Fibroblast of mammary gland (primary cell): ENCODE results near the gene FRRS1.

ENCODE experiments used
- DNase-seq: peaks from one replicate; pipeline ENCODE4 v3.0.0-alpha.2; 2010; ENCODE audit warnings: low read depth
- H3K4me3 ChIP-seq: 2 replicates; pipeline ENCODE4 v1.5.1; 2011; ENCODE audit warnings: low read depth, mild to moderate bottlenecking, low read length, moderate library complexity; ENCODE audit not compliant: control insufficient read depth
- TF ChIP-seq, protein P1 (sequence below): conservative IDR thresholded peaks from 2 replicates; pipeline ENCODE4 v1.5.1; 2011; ENCODE audit warnings: low read depth, low read length, inconsistent platforms; ENCODE audit not compliant: control insufficient read depth, insufficient read depth

Gene FRRS1

DNA sequence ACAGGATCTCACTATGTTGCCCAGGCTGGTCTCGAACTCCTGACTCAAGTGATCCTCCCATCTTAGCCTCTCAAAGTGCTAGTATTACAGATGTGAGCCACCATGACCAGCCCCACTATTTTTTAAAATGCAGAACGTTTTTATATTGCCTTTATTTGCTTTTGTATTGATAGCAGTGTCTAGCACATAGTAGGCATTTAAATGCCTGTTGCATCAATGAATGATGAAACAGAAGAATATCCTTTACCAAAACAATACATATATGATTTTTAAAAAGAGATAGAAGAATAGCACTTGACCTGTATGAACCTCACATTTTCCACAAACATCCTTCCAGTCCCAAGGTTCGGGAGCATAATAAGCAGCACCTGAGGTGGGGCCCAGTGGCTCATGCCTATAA, 16.5 kb upstream of the FRRS1 start:
- TF ChIP-seq, protein P1, sequence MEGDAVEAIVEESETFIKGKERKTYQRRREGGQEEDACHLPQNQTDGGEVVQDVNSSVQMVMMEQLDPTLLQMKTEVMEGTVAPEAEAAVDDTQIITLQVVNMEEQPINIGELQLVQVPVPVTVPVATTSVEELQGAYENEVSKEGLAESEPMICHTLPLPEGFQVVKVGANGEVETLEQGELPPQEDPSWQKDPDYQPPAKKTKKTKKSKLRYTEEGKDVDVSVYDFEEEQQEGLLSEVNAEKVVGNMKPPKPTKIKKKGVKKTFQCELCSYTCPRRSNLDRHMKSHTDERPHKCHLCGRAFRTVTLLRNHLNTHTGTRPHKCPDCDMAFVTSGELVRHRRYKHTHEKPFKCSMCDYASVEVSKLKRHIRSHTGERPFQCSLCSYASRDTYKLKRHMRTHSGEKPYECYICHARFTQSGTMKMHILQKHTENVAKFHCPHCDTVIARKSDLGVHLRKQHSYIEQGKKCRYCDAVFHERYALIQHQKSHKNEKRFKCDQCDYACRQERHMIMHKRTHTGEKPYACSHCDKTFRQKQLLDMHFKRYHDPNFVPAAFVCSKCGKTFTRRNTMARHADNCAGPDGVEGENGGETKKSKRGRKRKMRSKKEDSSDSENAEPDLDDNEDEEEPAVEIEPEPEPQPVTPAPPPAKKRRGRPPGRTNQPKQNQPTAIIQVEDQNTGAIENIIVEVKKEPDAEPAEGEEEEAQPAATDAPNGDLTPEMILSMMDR, result no peak
- H3K4me3 ChIP-seq, result no peak overlapping the region
- DNase-seq, result no peak

DNA sequence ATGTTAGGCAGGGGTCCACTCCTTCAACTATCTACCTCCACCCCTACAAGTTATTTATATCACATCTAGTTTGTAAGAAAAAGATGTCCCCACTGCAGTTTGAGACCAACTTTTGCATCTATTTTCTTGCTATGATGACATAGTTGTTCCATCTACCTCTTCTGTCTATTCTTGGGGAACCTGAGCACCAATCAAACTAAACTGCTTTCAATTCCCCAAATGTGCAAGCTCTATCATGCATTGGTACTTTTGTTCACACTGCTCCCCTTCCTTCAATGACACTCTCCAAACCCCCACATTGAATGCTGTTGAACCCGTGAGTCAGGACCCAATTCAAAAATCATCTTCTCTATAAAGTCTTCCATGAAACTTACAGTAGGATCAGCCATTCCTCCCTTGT, 16.0 kb upstream of the FRRS1 start:
- TF ChIP-seq, protein P1, result no peak
- H3K4me3 ChIP-seq, result no peak overlapping the region
- no peak for DNase-seq

DNA sequence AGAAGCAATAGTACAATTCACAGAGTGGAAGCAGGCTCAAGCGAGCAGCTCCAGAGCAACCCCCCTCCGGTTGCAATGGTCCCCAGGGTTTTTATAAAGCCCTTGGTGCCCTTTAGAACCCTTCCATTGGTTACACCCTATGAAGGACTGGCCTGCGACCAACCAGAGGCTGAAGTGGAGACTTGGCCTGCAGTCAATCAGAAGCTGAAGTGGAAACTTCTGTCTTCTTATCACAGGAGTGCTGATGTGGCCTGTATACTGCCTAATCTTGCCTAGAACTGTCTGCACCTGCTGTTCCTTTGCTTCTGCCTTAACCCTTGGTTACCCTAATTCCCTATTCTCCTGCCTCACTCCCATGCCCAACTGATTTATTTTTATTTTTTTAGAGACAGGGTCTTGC, 15.4 kb upstream of the FRRS1 start:
- H3K4me3 ChIP-seq, result no peak overlapping the region
- TF ChIP-seq, protein P1, result no peak
- no peak for DNase-seq

DNA sequence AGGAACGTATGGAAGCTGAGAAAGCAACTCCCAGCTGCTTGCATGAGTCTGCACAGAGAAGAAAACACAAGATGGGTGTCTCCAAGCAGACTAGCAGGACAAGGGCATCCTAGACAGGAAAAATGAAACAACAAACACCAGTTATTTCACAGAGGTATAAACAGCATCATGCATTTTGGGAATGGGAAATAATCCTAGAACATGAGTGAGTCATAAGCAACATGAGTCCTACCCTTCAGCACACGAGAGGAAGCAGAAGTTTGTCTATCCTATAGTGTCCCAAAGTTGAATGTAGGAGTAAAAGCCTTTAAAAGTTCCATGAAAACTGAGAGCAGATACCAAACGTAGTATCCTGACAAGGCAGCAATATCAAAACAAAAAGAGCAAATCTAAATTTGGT, 11.3 kb upstream of the FRRS1 start:
- no peak overlapping the region for H3K4me3 ChIP-seq
- DNase-seq, result peak; percentile 20
- TF ChIP-seq, protein P1, result no peak

DNA sequence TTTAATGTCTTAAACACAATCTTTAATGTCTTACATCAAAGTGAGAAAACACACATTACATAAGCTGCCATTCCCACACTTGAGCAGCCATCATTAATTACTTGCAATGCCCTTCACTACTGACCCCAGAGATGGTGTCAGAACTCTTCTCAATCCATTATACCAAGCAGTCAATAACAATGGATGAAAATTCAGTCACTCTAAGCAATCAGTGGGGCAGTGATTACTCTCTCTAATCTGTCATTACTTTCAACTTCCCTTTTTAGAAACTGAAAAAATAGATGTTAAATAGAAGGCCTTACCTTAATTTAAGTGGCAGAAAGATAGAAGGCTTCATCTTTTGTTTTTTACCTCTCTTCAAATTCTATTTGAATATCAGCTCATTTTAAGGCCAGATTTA, 9.7 kb upstream of the FRRS1 start:
- no peak for DNase-seq
- H3K4me3 ChIP-seq, result no peak overlapping the region
- TF ChIP-seq, protein P1, result no peak

DNA sequence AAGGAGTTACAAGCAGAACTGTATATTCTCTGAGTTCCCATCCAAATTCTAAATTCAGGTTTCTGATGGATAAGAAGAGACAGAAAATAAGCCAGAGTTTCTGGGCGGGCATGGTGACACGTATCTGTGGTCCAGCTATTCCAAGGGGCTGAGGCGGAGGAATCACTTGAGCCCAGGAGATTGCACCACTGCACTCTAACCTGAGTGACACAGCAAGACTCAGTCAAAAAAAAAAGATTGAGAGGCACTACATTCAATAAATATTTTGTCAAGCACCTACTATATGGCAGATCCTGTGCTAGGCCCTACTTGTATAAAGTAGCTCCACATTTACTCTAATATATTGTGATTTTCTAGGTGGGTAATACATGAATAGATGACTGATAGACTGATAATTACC, 6.4 kb upstream of the FRRS1 start:
- H3K4me3 ChIP-seq, result no peak overlapping the region
- TF ChIP-seq, protein P1, result no peak
- no peak for DNase-seq

DNA sequence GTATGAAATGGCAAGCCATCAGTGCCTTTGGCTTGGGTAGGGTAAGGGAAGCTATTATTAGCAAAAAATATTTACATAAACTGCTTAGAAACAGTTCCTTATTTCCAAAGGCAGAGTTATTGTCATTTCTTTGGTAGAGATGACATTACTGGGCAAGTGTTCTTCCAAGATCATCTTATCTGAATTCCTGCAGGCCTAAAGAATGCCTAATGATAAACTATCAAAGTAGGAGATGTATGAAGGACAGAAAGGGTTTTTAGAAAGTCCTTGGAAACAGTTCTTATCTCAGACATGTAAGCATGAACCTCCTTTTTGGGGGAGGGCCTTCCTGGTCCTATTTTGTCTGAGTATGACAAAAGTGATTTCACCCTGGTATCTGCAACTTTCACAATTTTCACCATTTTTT, 5.1 kb upstream of the FRRS1 start:
- DNase-seq, result no peak
- no peak overlapping the region for H3K4me3 ChIP-seq
- TF ChIP-seq, protein P1, result no peak
